GM13977 (cell line): ENCODE data around the gene UBE2V1.

Experiments
- DNase-seq: peaks from one replicate; pipeline ENCODE4 v3.0.0; 2012; ENCODE audit warnings: low spot score
- CTCF ChIP-seq: IDR thresholded peaks from 2 replicates; pipeline ENCODE4 v1.5.1; 2012; ENCODE audit warnings: mild to moderate bottlenecking, control low read depth; ENCODE audit not compliant: insufficient read depth; ENCODE audit errors: extremely low read depth, missing control alignments
- in situ Hi-C: fragments of 300-500 bp; cut with MboI; formaldehyde crosslinking; loops from one replicate; pipeline ENCODE4 v1.12.0; 2022; ENCODE audit warnings: low sequenced_read_pairs, low pct_unique_long_range_greater_than_20kb, mixed read lengths, inconsistent platforms; ENCODE audit not compliant: unreplicated experiment

The UBE2V1 gene

GRCh38 chr20:50094522-50094921 lies 18.4 kb downstream of the UBE2V1 start:
- no peak for TF ChIP-seq CTCF
- in situ Hi-C loops, result no loop called here
- no peak for DNase-seq

DNA sequence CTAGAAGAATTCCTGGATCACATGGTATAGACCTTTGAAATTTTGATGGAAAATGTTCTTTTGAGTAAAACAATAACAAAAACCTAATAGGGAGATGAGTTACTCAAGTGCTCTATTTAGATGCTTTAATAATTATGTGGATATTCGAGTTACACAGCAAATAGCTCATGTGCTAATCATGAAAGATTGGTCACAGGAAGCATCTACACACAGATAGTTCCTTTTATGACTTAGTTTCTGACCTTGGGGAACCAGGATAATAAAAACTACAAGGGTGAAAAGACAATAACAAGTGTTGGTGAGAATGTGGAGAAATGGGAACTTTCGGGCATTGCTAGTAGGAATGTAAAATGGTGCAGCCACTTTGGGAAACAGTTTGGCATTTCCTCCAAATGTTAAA lies 19.7 kb downstream of the UBE2V1 start:
- no peak for DNase-seq
- no peak for TF ChIP-seq CTCF
- in situ Hi-C loops, result no loop called here

- TF ChIP-seq CTCF, result no peak
- no peak for DNase-seq
- in situ Hi-C loops, result no loop called here
Measured at GRCh38 chr20:50092436-50092835, 20.5 kb downstream of the UBE2V1 start.

GRCh38 chr20:50089787-50090177 lies 23.2 kb downstream of the UBE2V1 start:
- in situ Hi-C loops, result no loop called here
- TF ChIP-seq CTCF, result no peak
- no peak for DNase-seq

DNA sequence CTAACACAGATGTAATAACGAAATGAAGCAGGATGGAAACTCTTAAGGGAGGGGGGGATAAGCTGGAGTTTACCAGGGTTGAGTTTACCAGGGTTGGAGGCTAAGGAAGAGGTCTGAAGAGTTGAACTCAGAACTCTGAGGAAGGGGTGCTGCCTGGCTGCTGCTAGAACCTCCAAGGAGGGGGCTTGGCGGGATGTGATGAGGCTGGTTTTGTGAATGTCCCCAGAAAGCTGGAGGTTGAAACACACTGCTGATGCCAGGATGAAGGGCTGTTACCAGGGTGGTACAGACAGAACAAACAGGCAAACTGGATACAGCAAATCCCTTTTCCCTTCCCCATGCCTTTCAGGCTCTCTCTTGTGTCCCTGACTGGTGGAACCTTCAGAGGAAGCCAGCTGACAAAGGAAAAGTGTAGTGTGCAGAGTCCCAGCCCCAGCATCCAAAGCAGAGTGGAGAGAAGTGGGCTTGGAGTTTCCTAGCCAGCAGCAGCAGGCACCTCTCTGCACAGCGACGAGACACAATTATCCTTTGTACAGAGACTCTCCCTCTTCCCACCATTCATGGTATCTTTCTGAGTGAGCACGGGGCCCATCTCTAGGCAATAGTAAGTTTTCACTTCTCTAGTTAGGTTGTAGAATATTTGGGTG lies 23.7 kb downstream of the UBE2V1 start:
- TF ChIP-seq CTCF, result no peak
- no peak for DNase-seq
- in situ Hi-C loops, result no loop called here

GRCh38 chr20:50088022-50088421 lies 24.9 kb downstream of the UBE2V1 start:
- no peak for DNase-seq
- in situ Hi-C loops, result no loop called here
- TF ChIP-seq CTCF, result no peak
